ENCODE results near the gene CYP4V2.

DNA sequence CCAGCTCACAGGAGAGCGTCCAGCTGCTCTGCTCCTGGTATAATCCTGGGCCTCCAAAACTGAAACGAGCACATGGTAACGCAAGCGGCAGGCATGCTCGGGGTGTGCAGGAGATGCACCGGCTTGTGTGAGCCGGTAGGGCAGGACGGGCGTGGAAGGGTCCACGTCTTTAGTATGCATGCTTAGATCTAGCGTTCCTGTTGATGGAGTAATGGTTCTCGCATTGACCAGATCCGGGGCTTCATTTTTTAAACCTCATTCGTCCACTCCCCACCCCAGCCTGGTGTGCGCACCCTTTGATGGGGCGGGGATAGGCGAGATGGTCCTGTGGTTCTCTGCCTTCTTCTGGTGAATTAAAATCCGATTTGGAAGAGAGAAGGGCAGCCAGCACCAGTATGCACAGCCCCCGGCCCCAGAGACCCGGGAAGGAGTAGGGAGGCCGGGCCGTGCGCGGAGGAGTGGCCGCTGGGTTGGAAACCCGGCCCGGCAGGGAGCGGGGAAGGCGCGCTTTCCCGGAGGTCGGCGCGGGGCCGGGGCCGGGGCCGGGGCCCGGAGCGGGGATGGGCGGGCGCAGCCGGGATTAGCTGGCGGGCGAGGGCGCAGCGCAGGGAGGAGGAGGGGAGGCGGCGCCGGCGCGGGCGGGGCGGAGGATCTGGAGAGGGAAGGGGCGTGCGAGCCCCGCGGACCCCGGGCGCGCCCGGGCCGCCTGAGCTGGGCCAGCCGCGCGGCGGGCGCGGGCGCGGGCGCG, 47.0 kb upstream of the CYP4V2 start:
- TF ChIP-seq, protein P1, sequence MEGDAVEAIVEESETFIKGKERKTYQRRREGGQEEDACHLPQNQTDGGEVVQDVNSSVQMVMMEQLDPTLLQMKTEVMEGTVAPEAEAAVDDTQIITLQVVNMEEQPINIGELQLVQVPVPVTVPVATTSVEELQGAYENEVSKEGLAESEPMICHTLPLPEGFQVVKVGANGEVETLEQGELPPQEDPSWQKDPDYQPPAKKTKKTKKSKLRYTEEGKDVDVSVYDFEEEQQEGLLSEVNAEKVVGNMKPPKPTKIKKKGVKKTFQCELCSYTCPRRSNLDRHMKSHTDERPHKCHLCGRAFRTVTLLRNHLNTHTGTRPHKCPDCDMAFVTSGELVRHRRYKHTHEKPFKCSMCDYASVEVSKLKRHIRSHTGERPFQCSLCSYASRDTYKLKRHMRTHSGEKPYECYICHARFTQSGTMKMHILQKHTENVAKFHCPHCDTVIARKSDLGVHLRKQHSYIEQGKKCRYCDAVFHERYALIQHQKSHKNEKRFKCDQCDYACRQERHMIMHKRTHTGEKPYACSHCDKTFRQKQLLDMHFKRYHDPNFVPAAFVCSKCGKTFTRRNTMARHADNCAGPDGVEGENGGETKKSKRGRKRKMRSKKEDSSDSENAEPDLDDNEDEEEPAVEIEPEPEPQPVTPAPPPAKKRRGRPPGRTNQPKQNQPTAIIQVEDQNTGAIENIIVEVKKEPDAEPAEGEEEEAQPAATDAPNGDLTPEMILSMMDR (IDR thresholded peaks at IDR 0.05), result peak in 3 of 12 donors; percentile 16 to 28 (median 17)
- no peak for TF ChIP-seq POLR2A (IDR thresholded peaks at IDR 0.05)

Measured in heart left ventricle (tissue), 13 donors.